ENCODE measurements around the gene AMPH. TPM values are rescaled to one million over a fixed set of nuclear protein-coding genes. Genes with fewer than 3 reads are reported as not detected.

Gene AMPH
- total RNA-seq, 1 donor from 2014 or later: 22.1 TPM

DNA sequence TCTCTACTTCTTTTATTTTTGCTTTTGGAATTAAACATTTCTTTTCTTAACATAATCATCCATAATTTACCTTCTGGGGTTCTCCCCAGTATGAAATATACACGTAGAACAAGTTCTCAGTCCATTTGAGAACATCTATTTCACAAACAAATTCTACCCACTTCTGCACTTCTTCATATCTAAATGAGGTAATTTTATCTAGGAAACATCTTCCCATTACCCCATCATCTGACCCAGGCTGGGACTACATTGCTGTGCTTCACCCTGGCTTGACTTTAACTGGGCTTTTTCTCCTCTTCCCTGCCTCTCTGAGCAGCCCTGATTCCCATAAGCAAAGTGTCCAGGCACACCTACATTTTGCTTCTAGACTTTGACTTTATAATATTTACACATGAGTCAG, 43.3 kb upstream of the AMPH start:
- intact Hi-C loops (cut with DNase I): no loop called here
- Histone ChIP-seq H3K4me1 (no peaks in the 10 kb centered on the region), H3K36me3 (no peaks in the 10 kb centered on the region), H3K27me3 (no peaks in the 10 kb centered on the region), H3K4me3 (no peak overlapping the region), H3K27ac (no peak overlapping the region), H3K9me3 (no peaks in the 10 kb centered on the region)
- DNase-seq (ENCODE audit: low spot score in 2 of 2): no peak
- TF ChIP-seq, protein P1, sequence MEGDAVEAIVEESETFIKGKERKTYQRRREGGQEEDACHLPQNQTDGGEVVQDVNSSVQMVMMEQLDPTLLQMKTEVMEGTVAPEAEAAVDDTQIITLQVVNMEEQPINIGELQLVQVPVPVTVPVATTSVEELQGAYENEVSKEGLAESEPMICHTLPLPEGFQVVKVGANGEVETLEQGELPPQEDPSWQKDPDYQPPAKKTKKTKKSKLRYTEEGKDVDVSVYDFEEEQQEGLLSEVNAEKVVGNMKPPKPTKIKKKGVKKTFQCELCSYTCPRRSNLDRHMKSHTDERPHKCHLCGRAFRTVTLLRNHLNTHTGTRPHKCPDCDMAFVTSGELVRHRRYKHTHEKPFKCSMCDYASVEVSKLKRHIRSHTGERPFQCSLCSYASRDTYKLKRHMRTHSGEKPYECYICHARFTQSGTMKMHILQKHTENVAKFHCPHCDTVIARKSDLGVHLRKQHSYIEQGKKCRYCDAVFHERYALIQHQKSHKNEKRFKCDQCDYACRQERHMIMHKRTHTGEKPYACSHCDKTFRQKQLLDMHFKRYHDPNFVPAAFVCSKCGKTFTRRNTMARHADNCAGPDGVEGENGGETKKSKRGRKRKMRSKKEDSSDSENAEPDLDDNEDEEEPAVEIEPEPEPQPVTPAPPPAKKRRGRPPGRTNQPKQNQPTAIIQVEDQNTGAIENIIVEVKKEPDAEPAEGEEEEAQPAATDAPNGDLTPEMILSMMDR (IDR thresholded peaks at IDR 0.05): no peak

DNA sequence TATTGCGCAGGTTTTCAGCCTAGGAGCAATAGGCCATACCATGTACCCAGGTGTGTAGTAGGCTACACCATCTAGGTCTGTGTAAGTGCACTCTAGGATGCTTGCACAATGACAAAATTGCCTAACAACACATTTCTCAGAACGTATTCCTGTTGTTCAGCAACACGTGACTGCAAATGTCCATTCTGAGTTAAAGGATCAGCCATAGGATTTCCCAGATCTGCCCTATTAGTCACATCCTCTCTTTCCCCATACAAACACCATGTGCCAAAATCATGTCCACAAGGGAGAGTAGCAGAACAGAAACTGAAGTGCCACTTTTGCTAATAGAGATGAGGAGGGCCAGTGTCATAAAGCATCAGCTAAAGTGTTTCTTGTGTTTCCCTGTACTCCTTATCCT, 42.6 kb upstream of the AMPH start:
- H3K9me3 ChIP-seq: no peaks in the 10 kb centered on the region
- no peak overlapping the region for H3K4me3 ChIP-seq
- intact Hi-C loops (cut with DNase I): no loop called here
- H3K4me1 ChIP-seq: no peaks in the 10 kb centered on the region
- H3K27me3 ChIP-seq: no peaks in the 10 kb centered on the region
- no peak overlapping the region for H3K27ac ChIP-seq
- TF ChIP-seq, protein P1 (IDR thresholded peaks at IDR 0.05): no peak
- no peaks in the 10 kb centered on the region for H3K36me3 ChIP-seq
- DNase-seq (ENCODE audit: low spot score in 2 of 2): no peak

DNA sequence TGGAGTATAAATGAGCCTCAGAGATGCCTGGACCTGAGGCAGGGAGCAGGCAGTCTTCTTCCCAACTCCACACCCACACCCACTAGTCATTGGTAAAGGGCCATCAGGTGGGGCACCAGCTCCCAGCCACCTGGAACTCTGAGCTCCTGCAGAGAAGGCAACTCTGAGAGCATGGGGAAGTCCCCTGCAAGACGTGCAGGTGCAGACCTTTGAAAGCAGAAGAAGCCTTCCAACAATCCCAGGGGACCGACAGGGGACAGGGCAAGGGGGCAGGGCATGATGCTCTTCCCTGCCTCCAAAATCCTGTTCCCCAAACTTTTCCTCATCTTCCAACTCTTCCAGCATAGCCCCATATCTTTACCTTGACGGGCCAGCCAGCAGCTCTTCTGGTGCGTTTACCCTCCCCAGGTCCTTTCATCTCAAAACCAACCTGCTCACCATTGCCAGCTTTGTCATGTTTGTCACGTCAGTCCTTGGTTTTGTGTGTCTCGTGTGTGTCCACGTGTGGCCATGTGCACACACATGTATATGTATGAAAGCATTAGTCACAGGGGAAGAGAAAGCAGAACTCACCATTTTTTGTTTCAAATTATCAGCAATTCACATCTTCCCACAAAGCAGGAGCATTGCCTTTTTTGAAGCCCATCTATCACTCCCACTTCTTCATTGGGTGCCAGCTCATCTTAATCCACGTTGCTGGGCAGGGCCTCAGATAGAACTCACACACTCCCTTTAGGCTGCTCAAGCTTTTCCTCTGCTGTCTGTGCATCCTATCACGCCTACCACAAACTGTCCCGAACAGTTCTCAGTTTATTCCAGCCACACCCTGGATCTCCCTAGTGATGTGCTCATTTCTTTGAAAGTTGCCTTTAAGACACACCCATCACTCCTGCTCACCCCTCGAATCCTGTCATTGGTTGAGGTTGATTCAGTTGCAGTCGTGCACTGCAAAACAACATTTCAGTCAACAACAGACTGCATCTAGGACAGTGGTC, 41.0 kb upstream of the AMPH start:
- Histone ChIP-seq H3K4me3 (no peak overlapping the region), H3K9me3 (no peaks in the 10 kb centered on the region), H3K27ac (no peak overlapping the region), H3K36me3 (no peaks in the 10 kb centered on the region), H3K4me1 (no peaks in the 10 kb centered on the region), H3K27me3 (no peaks in the 10 kb centered on the region)
- intact Hi-C loops (cut with DNase I): no loop called here
- TF ChIP-seq, protein P1 (IDR thresholded peaks at IDR 0.05): no peak
- DNase-seq (ENCODE audit: low spot score in 2 of 2): no peak

DNA sequence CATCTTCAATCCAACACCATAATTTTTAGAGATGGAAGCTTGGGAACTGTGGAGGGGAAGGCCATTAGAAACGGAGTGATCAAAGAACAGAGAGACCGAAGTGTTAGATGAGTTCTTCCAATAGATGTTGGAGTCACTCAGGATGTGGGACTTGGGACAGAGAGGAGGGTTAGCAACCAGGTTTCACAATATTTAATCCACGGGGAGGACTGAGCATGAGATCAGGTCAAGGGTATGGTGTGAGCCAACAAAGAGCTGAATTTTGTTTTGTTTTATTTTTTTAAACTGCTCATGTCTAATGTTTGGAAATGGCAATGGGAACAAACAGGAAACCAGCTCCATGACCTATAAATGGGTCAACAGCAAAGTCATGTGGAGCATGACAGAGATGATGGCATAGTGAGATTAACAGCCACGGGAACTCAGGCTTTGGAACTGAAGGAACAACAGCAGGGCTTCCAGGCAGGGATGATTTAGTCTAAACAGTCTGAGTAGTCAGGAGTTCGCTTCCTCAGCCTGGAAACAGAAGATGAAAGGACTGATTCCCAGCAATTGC, 38.9 kb upstream of the AMPH start:
- TF ChIP-seq, protein P1 (IDR thresholded peaks at IDR 0.05): no peak
- Histone ChIP-seq H3K4me1 (no peaks in the 10 kb centered on the region), H3K36me3 (no peaks in the 10 kb centered on the region), H3K27ac (no peak overlapping the region), H3K4me3 (no peak overlapping the region), H3K27me3 (no peaks in the 10 kb centered on the region), H3K9me3 (no peaks in the 10 kb centered on the region)
- intact Hi-C loops (cut with DNase I): no loop called here
- DNase-seq (ENCODE audit: low spot score in 2 of 2): no peak

DNA sequence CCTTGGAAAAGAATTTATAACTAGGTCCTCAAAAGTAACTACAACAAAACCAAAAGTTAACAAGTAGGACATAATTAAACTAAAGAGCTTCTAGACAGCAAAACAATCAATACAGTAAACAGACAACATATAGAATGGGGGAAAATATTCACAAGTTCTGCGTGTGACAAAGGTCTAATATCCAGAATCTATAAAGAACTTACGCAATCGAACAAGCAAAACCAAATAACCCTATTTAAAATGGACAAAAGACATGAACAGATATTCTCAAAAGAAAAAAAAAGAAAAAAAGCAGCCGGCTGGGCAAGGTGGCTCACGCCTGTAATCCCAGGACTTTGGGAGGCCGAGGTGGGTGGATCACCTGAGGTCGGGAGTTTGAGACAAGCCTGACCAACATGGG, 33.8 kb upstream of the AMPH start:
- TF ChIP-seq, protein P1 (IDR thresholded peaks at IDR 0.05): no peak
- intact Hi-C loops (cut with DNase I): no loop called here
- Histone ChIP-seq H3K4me3 (no peak overlapping the region), H3K9me3 (no peaks in the 10 kb centered on the region), H3K27me3 (no peaks in the 10 kb centered on the region), H3K27ac (no peak overlapping the region), H3K36me3 (no peaks in the 10 kb centered on the region), H3K4me1 (no peaks in the 10 kb centered on the region)
- no peak for DNase-seq (ENCODE audit: low spot score in 2 of 2)

All from ascending aorta (tissue), 2 donors.